K562 (cell line): ENCODE results near the gene SLC49A3. TPM values are rescaled to one million over a fixed set of nuclear protein-coding genes. Genes with fewer than 3 reads are reported as not detected.

Experiments used
- DPF2 ChIP-seq: fragments of 450-650 bp; IDR thresholded peaks from 2 replicates; pipeline ENCODE4 v1.6.1; 2016
- HDAC2 ChIP-seq: fragments of 450-650 bp; IDR thresholded peaks from 2 replicates; pipeline ENCODE4 v1.6.1; 2016; ENCODE audit warnings: mild to moderate bottlenecking
- HDGF ChIP-seq: fragments of 450-650 bp; IDR thresholded peaks from 2 replicates; pipeline ENCODE4 v1.6.1; 2016
- RAD21 ChIP-seq, 2 experiments: fragments of 250-450 bp in 1 of 2; fragments of 450-650 bp in 1 of 2; sonication (Bioruptor Pico) in 1 of 2; formaldehyde crosslinking in 1 of 2; IDR thresholded peaks in 1 of 2; conservative IDR thresholded peaks in 1 of 2; 2 replicates each; pipeline versions ENCODE4 v1.4.0 to v1.8.0; 2020 to 2022; ENCODE audit warnings: mild to moderate bottlenecking in 2 of 2, moderate library complexity in 1 of 2
- RFX5 ChIP-seq: IDR thresholded peaks from 2 replicates; pipeline ENCODE4 v1.6.1; 2011; ENCODE audit warnings: low read depth, mild to moderate bottlenecking, improper control_type of control experiment, low read length
- SP2 ChIP-seq: IDR thresholded peaks from 2 replicates; pipeline ENCODE4 v1.6.1; 2011; ENCODE audit warnings: mild to moderate bottlenecking, low read depth, low read length, moderate library complexity; ENCODE audit not compliant: poor library complexity, severe bottlenecking; ENCODE audit errors: extremely low read depth
- TEAD1 ChIP-seq, 2 experiments: fragments of 450-650 bp in 1 of 2; sonication (generic) in 1 of 2; formaldehyde crosslinking; IDR thresholded peaks; 2 replicates each; pipeline versions ENCODE4 v1.4.0 to v1.8.0; 2020 to 2022; ENCODE audit warnings: mild to moderate bottlenecking in 2 of 2, missing genetic modification reagents in 1 of 2
- ZNF184 ChIP-seq: sonication (generic); formaldehyde crosslinking; IDR thresholded peaks from 2 replicates; pipeline ENCODE4 v1.5.0; 2020; ENCODE audit warnings: missing genetic modification reagents
- ZNF583 ChIP-seq: fragments of 250-450 bp; sonication (Bioruptor Pico); IDR thresholded peaks from 2 replicates; pipeline ENCODE4 v1.4.0; 2020
- ZNF75A ChIP-seq: fragments of 450-650 bp; formaldehyde crosslinking; IDR thresholded peaks from 2 replicates; pipeline ENCODE4 v1.4.0; 2020; ENCODE audit warnings: mild to moderate bottlenecking
- ZSCAN29 ChIP-seq: fragments of 450-650 bp; IDR thresholded peaks from 2 replicates; pipeline ENCODE4 v1.6.1; 2017
- polyA plus RNA-seq, 8 experiments: library from polyadenylated mRNA; depleted of rRNA in 4 of 8; stranded (reverse) in 5 of 8; unstranded in 3 of 8; fragments of >200 nt; fragmentation: Nextera tagmentation in 2 of 8; fragmentation: Illumina TruSeq in 1 of 8; extraction: Ambion mirVana in 2 of 8; extraction: Trizol in 1 of 8; gene quantifications; 2 replicates each; pipeline versions ENCODE4 v1.2.1 to v1.2.3, GENCODE V29; 2011 to 2014; ENCODE audit warnings: inconsistent platforms in 1 of 8, missing spikeins in 1 of 8
- total RNA-seq, 7 experiments: library from RNA; depleted of rRNA in 6 of 7; stranded (reverse); fragments of >200 nt in 6 of 7; fragmentation: Illumina TruSeq in 2 of 7; extraction: Trizol in 2 of 7; gene quantifications; 2 replicates each; pipeline versions ENCODE4 v1.2.1 to v1.2.3, GENCODE V29; 2011 to 2021; ENCODE audit warnings: low replicate concordance in 1 of 7
- TF ChIP-seq, protein P1 (sequence below): fragments of 250-450 bp; sonication (Bioruptor Pico); IDR thresholded peaks from 2 replicates; pipeline ENCODE4 v1.5.0; 2021
- TF ChIP-seq, protein P2 (sequence below): fragments of 250-450 bp; sonication (Bioruptor Pico); IDR thresholded peaks from 2 replicates; pipeline ENCODE4 v1.4.0; 2020; ENCODE audit warnings: mild to moderate bottlenecking, moderate library complexity, borderline replicate concordance
- TF ChIP-seq, protein P3 (sequence below): sonication (generic); formaldehyde crosslinking; IDR thresholded peaks from 2 replicates; pipeline ENCODE4 v1.8.0; 2022; ENCODE audit warnings: mild to moderate bottlenecking, low read depth, missing genetic modification reagents
- TF ChIP-seq, protein P4 (sequence below): fragments of 250-450 bp; sonication (Bioruptor Pico); IDR thresholded peaks from 2 replicates; pipeline ENCODE4 v1.8.0; 2022; ENCODE audit warnings: moderate library complexity, mild to moderate bottlenecking, inconsistent platforms
- TF ChIP-seq, protein P5 (sequence below): fragments of 250-450 bp; sonication (Bioruptor Pico); IDR thresholded peaks from 2 replicates; pipeline ENCODE4 v1.6.1; 2021; ENCODE audit warnings: mild to moderate bottlenecking
- TF ChIP-seq, protein P6 (sequence below): fragments of 450-650 bp; formaldehyde crosslinking; IDR thresholded peaks from 2 replicates; pipeline ENCODE4 v1.4.0; 2020; ENCODE audit warnings: mild to moderate bottlenecking, moderate library complexity
- TF ChIP-seq, protein P7 (sequence below): IDR thresholded peaks from 2 replicates; pipeline ENCODE4 v1.6.1; 2016; ENCODE audit warnings: missing genetic modification characterization, missing compliant biosample characterization

SLC49A3 gene
- total and polyA plus RNA-seq, 9 of the 15 experiments (the other 6 are each of a cell fraction or from before 2014, with no cell fraction given): 0.24 to 0.41 TPM; not detected in 7

DNA sequence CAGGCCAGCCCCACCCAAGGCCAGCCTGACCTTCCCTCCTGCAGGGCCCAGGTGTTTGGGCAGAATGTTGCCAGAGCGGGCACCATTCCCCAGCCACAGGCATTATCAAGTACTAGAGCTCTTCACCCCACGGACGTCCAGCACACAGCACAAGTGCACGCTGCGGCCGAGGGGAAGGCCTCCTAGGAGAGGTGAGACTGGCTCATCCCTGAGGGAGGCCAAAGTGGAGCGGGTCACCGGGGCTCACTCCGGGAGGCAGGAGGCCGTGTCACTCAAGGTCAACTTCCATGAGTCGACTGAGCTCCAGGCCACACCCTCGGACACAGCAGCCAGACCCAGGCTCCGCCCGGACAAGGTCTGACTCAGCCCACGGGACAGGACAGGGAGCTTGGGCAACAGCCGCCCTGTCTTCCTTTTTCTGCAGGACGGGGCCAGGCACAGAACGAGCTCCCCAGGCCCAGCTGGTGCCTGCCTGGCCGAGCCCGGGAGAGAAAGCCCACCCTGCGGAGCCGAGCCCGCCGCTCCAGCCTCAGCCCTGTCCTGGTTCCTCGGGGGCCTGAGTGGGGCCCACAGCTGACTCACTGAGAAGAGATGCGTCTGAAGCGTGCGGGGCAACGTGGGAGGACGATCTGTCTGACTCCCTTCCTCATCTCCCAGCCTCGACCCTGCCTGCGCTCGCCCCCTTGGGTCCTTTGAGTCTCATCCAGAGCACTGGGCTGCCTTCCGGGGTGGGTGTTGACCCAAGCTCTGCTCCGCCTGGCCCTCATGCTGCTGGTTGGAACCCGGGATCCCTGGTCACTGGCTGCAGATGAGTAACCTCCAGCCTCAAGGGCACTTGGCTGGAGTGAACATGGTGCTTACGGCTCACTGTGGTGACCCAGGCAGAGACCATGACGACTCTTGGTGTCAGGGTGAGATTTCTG lies 1.6 kb downstream of the SLC49A3 start (continued):
- TF ChIP-seq, protein P1, sequence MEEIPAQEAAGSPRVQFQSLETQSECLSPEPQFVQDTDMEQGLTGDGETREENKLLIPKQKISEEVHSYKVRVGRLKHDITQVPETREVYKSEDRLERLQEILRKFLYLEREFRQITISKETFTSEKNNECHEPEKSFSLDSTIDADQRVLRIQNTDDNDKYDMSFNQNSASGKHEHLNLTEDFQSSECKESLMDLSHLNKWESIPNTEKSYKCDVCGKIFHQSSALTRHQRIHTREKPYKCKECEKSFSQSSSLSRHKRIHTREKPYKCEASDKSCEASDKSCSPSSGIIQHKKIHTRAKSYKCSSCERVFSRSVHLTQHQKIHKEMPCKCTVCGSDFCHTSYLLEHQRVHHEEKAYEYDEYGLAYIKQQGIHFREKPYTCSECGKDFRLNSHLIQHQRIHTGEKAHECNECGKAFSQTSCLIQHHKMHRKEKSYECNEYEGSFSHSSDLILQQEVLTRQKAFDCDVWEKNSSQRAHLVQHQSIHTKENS (CRISPR knock-in tag): no peak
- TF ChIP-seq, protein P2, sequence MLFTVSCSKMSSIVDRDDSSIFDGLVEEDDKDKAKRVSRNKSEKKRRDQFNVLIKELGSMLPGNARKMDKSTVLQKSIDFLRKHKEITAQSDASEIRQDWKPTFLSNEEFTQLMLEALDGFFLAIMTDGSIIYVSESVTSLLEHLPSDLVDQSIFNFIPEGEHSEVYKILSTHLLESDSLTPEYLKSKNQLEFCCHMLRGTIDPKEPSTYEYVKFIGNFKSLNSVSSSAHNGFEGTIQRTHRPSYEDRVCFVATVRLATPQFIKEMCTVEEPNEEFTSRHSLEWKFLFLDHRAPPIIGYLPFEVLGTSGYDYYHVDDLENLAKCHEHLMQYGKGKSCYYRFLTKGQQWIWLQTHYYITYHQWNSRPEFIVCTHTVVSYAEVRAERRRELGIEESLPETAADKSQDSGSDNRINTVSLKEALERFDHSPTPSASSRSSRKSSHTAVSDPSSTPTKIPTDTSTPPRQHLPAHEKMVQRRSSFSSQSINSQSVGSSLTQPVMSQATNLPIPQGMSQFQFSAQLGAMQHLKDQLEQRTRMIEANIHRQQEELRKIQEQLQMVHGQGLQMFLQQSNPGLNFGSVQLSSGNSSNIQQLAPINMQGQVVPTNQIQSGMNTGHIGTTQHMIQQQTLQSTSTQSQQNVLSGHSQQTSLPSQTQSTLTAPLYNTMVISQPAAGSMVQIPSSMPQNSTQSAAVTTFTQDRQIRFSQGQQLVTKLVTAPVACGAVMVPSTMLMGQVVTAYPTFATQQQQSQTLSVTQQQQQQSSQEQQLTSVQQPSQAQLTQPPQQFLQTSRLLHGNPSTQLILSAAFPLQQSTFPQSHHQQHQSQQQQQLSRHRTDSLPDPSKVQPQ (CRISPR knock-in tag): no peak
- TF ChIP-seq, protein P3, sequence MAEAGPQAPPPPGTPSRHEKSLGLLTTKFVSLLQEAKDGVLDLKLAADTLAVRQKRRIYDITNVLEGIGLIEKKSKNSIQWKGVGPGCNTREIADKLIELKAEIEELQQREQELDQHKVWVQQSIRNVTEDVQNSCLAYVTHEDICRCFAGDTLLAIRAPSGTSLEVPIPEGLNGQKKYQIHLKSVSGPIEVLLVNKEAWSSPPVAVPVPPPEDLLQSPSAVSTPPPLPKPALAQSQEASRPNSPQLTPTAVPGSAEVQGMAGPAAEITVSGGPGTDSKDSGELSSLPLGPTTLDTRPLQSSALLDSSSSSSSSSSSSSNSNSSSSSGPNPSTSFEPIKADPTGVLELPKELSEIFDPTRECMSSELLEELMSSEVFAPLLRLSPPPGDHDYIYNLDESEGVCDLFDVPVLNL (CRISPR knock-in tag): 0 out of 2 replicates have a peak, but pooled peaks have one; percentile 24
- TF ChIP-seq, protein P4, sequence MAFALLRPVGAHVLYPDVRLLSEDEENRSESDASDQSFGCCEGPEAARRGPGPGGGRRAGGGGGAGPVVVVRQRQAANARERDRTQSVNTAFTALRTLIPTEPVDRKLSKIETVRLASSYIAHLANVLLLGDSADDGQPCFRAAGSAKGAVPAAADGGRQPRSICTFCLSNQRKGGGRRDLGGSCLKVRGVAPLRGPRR: no peak
- no peak for TF ChIP-seq ZNF184 (CRISPR knock-in tag)
- no peak for TF ChIP-seq ZNF583 (CRISPR knock-in tag)
- TF ChIP-seq HDAC2: 0 out of 2 replicates have a peak, but pooled peaks have one; percentile 59
- TF ChIP-seq, protein P5, sequence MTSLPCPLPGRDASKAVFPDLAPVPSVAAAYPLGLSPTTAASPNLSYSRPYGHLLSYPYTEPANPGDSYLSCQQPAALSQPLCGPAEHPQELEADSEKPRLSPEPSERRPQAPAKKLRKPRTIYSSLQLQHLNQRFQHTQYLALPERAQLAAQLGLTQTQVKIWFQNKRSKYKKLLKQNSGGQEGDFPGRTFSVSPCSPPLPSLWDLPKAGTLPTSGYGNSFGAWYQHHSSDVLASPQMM (CRISPR knock-in tag): no peak
- 0 out of 2 replicates have a peak, but pooled peaks have one; percentile 28 for TF ChIP-seq HDGF
- no peak for TF ChIP-seq SP2
- no peak for TF ChIP-seq ZSCAN29
- TF ChIP-seq RAD21 (CRISPR knock-in tag; conservative IDR thresholded peaks at IDR 0.05 in 1 of 2, IDR thresholded peaks at IDR 0.05 in 1 of 2): 0 out of 4 replicates have a peak, but pooled peaks of 1 of the 2 experiments have one; percentile 3
- peak; percentile 83 for TF ChIP-seq DPF2
- TF ChIP-seq ZNF75A (CRISPR knock-in tag): no peak
- TF ChIP-seq TEAD1 (CRISPR knock-in tag; IDR thresholded peaks at IDR 0.05): no peak
- no peak for TF ChIP-seq RFX5
- TF ChIP-seq, protein P6, sequence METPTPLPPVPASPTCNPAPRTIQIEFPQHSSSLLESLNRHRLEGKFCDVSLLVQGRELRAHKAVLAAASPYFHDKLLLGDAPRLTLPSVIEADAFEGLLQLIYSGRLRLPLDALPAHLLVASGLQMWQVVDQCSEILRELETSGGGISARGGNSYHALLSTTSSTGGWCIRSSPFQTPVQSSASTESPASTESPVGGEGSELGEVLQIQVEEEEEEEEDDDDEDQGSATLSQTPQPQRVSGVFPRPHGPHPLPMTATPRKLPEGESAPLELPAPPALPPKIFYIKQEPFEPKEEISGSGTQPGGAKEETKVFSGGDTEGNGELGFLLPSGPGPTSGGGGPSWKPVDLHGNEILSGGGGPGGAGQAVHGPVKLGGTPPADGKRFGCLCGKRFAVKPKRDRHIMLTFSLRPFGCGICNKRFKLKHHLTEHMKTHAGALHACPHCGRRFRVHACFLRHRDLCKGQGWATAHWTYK (CRISPR knock-in tag): no peak; the same call in 1 of the 2 replicates
- TF ChIP-seq, protein P7, sequence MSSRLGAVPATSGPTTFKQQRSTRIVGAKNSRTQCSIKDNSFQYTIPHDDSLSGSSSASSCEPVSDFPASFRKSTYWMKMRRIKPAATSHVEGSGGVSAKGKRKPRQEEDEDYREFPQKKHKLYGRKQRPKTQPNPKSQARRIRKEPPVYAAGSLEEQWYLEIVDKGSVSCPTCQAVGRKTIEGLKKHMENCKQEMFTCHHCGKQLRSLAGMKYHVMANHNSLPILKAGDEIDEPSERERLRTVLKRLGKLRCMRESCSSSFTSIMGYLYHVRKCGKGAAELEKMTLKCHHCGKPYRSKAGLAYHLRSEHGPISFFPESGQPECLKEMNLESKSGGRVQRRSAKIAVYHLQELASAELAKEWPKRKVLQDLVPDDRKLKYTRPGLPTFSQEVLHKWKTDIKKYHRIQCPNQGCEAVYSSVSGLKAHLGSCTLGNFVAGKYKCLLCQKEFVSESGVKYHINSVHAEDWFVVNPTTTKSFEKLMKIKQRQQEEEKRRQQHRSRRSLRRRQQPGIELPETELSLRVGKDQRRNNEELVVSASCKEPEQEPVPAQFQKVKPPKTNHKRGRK (tag): no peak
